NB4 (cell line): ENCODE measurements around the gene THBS3.

Experiments used
- CTCF ChIP-seq: IDR thresholded peaks from one replicate; pipeline ENCODE4 v1.5.1; 2012; ENCODE audit warnings: low read depth, low read length
- POLR2A ChIP-seq: IDR thresholded peaks from 2 replicates; pipeline ENCODE4 v1.6.1; 2011; ENCODE audit warnings: mild to moderate bottlenecking; ENCODE audit not compliant: insufficient read length; ENCODE audit errors: extremely low read depth

GRCh38 chr1:155236451-155236850, 28.8 kb upstream of the THBS3 start:
- no peak for TF ChIP-seq CTCF
- no peak for TF ChIP-seq POLR2A
